ENCODE data around the gene DNAJB8.

DNAJB8 gene

GRCh38 chr3:128484404-128485281 lies 18.0 kb upstream of the DNAJB8 start:
- DNase-seq (ENCODE audit: extremely low read depth, low read depth), result no peak
- no peak for TF ChIP-seq CTCF (IDR thresholded peaks at IDR 0.05; ENCODE audit: low read depth, low read length, missing control alignments)
- peak overlapping the region; percentile 94 for H3K4me3 ChIP-seq (replicated peaks; ENCODE audit: low read depth, low read length)

DNA sequence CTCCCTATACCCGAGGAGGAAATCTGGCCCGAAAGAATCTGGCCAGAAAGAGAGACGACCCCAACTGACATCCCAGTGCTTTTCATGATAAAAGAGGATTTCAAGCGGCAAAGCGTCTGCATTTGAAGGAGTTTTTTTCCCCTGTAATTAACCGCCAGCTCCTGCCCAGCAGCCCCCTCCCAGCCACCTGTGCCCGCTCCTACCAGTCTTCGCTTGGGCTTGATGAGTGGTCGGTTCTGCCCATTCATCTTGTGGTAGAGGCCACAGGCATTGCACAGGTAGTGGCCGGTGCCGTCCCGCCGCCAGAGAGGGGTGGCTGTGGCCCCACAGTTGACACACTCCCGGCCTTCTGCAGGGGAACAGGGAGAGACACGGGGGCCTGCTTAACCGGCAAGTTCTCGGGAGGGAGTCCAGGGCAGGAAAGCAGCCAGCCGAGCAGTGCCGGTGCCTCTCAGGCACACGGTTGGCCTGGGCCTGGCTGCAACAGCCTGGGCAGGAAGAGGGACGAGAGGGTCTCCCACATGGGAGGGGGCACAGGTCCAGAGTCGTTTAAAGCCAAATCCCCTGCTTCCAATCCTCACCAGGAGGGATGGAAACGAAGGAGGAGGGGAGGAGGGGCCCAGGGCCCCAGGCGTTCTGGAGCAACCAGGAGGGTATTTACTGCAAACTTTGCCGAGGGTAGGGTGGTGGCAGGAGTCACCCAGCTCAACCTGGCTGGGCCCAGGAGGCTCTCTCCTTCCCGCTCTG lies 17.1 kb upstream of the DNAJB8 start:
- H3K4me3 ChIP-seq (replicated peaks; ENCODE audit: low read depth, low read length), result peak overlapping the region; percentile 94
- no peak for DNase-seq (ENCODE audit: extremely low read depth, low read depth)
- TF ChIP-seq CTCF (IDR thresholded peaks at IDR 0.05; ENCODE audit: low read depth, low read length, missing control alignments), result no peak

DNA sequence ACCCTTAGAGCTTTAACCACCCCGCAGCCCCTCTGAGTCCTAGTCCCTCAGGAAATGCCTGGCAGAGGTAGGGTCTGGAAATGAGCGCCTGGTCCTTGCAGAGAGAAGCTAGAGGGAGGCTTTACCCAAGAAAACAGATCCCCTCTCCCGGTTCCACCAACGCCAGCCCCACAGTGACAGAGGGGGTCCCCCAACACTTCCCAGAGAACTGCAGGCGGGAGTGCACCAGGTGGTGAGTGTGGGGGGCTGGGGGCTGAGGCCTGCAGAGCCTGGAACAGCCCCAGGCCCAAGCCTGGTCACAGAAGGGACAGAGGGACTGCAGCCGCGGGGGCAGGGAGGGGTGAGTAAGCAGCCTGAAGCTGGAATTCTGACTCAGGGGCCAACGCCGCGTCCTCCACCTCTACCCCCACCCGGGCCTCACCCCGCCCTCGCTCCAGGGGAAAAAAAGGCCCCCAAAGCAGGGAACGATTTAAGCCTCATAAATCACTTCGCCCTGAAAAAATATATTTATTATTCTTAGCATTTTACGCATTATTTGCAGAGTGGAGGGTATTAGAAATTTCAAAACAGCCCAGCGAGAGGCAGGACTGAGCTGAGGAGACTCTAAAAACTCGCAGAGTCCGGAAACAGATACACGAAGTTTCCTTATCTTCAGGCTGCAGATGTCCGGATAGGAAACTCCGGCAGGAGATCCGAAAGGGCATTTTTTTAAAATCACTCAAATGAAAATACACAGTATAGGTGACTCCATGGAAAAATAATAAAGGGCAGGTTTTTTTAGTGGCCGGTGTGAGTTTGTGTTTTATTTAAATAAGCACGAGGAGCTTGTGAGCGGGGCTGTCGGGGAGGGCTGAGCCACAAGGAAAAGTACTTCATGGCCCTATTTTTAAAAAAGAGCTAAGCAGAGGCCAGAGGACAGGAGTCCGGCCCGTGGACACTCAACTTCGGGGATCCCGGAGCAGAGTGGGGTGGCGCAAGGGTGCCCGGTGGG lies 16.3 kb upstream of the DNAJB8 start:
- peak; percentile 45 for DNase-seq (ENCODE audit: extremely low read depth, low read depth)
- H3K4me3 ChIP-seq (replicated peaks; ENCODE audit: low read depth, low read length), result peak overlapping the region; percentile 94
- no peak for TF ChIP-seq CTCF (IDR thresholded peaks at IDR 0.05; ENCODE audit: low read depth, low read length, missing control alignments)

- TF ChIP-seq CTCF (IDR thresholded peaks at IDR 0.05; ENCODE audit: low read depth, low read length, missing control alignments), result no peak
- H3K4me3 ChIP-seq (replicated peaks; ENCODE audit: low read depth, low read length), result no peak overlapping the region
- DNase-seq (ENCODE audit: extremely low read depth, low read depth), result no peak
These were observed 15.5 kb upstream of the DNAJB8 start for GRCh38 chr3:128482175-128482574.

DNA sequence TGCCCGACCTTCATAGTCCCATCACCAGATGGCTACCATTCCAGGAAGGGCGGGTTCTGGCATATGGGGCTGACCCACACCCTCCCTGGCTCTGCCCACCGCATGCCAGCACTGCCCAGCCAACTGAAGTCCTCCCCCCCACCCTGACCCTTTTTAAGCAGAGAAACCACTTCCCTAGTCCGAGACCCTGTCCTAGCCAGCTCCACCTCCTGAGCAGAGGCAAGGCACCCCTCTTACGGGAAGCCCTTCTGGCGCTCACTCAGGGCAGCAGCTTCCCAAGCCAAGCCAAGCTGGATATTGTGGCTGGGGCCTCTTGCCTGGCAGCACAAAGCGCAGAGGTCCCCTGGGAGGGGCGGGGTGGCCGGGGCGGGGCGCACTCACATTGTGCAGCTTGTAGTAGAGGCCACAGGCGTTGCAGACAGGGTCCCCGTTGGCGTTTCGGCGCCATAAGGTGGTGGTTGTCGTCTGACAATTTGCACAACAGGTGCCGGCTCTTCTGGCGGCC lies 14.8 kb upstream of the DNAJB8 start:
- DNase-seq (ENCODE audit: extremely low read depth, low read depth), result no peak
- H3K4me3 ChIP-seq (replicated peaks; ENCODE audit: low read depth, low read length), result no peak overlapping the region

More for the DNA sequence above, 14.8 kb upstream of the DNAJB8 start:
- no peak for TF ChIP-seq CTCF (IDR thresholded peaks at IDR 0.05; ENCODE audit: low read depth, low read length, missing control alignments)

Measured in HFF-Myc (cell line).